Measurements from ENCODE around the gene CACTIN.
"Not testable (repeated sequence)": the region's sequence is repeated elsewhere in the genome, so short reads cannot be mapped to it uniquely, and the experiment has no call there.

Gene CACTIN

DNA sequence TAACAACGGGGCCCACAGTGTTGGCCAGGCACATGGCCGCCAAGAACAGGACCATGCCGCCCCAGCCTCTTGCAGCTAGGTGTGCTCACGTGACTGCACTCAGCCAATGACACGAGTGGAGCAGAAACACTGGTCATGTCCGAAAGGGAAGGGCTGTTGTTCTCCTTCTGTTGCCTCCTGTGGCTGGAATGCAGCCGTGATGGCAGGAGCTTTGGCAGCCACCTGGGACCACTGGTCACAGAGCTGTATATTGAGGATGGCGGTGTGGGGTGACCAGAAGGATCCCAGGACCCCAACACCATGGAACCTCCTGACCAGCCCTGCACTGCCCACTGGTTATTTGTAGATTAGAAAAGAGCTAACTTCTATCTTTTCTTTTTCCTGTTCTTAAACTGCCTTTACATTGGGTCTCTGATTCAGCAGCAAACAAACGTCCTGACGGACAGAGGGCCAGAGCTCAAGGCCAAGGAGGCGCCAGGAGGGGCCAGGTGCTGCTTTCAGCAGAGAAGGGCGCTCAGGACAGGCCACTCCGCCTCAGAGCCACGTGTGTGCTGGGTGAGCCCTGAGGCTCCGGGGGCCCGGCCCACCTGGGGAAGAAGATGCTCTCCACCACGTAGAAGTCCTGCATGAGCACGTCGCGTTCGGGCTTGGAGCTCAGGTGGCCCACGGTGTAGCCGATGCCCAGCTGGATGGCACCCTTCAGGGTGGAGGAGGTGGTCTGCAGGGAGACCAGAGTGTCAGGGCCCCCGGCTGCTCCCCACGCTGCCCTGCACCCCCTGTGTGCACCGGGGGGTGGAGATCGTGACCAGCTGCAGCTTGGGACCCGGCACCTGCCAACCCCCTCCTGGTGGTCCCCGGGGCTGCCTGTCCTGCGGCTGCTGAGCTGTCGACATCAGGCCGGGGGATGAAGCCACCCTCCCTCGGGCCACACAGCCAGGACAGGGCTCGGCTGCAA, 35.0 kb upstream of the CACTIN start:
- ATAC-seq = no peak

DNA sequence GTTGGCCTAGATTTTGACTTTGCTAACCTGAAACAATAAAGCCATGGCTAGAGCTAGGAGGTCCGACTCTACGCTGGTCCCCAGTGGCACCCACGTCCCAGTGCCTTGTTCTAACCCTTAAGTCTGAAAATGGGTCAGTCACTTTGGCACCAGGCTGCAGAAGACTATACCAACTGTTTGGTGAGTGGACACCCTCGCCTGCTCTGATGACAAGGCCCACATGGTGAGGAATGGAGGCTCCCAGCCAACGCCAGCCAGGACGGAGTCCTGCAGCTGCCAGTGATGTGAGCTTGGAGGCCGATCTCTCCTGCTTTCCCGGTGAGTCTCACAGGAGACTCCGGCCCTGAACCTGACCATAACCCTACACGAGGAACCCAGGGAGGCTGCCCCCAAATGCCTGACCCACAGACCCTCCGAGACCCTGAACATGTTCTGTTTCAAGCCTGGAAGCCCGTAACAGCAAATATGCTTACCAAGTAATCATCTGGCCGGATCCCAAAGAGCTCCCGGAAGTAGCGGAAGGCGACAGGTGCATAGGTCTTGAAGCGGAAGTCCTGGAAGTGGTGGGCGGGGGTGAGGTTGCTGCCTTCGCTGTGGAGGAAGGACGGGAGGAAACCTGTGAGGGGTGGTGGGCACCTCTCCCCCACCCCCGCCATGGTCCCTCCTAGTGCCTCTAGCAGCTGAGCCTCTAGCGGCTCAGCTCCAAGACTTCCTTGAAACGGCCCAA, 34.1 kb upstream of the CACTIN start:
- ATAC-seq = no peak

DNA sequence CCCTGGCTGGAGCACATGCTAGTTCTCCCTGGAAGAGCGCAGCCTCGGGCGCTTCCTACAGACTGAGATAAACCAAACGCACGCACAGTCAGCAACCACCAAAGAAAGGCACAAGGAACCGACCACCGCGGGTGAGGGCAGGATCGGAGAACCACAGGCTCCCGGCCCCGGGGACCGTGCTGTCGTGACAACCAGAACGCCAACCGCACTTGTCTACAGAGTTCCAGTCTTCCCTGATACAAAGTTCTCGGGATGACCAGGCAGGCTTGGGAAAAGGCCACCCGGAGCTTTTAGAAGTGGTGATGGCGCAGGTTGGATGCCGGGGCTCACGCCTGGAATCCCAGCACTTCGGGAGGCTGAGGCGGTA, 33.1 kb upstream of the CACTIN start:
- no peak for ATAC-seq

DNA sequence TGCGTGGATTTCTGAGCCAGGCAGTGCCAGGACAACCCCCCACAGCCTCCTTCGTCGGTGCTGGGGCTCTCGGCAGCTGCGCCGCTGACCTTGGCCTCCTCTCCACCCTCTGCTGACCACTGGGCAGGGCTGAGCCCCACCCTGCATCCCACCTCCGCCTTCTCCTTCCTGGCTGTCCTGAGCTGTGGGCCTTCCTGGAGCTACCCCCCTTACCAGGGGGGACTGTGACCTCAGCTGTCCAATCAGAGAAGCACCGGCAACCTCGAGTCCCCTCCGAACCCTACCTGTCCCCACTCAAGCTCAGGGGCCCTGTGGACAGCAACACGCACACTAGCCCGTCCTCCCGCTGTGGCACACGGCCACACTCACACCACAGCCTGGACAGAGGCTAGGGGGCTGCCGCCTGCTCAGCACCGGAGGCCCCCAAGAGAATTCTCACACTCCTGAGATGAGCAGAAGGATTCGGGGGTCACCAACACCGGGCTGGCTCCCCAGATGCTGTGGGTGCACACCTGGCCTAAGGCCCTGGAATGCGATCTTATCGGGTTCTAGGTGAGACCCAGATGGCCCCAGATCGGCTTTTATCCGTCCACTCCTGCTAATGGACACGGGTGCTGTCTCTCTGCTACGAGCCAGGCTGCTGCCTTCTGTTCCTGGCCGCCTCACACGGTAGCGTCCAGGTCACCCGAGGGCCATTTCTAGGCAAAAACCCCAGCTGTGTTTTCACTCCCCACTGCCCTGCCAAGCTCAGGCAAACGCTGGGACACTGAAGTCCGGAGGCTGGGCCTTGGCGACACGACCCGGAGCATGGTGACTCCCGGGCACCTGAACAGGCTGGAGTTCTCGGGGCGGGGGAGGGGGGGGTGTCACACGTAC, 32.5 kb upstream of the CACTIN start:
- ATAC-seq = no peak

DNA sequence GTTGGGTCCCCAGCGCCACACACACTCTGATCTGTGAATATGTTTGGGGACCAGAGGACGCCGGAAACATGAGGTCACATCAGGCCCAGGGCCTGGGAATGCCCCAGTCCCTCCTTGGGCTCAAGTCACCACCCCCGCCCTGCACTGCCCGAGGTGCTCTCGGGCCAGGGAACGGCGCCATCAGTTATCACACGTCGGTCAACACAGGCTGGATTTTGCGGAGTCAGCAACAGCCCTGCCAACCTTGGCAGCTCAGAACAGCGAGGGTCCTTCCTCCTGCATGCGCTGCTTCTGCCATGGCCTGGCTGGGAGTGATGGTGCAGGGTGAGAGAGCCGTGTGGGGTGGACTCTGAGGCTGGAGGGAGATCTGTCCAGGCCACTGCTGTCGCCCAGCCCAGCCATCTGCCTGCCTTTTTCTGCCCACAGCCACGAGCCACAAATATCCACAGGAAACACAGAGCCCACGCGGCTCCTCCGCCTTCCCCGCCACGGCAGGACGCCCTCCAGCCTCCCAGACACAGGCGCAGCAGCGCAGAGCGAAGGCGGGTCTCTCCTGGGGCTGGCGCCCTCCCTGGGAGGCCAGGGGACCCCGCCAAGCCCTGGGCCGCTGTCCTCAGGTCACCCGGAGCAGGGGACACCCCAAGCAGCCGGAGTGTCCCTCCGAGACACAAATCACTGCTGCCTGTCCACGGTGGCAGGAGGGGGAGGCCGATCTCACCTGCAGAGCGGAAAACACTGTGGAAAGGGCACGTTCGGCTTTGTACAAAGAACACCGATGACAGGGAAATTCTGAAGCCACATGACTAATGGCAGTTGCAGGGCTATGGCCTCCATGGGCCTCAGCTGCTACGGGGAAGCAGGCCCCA, 31.6 kb upstream of the CACTIN start:
- ATAC-seq = no peak

DNA sequence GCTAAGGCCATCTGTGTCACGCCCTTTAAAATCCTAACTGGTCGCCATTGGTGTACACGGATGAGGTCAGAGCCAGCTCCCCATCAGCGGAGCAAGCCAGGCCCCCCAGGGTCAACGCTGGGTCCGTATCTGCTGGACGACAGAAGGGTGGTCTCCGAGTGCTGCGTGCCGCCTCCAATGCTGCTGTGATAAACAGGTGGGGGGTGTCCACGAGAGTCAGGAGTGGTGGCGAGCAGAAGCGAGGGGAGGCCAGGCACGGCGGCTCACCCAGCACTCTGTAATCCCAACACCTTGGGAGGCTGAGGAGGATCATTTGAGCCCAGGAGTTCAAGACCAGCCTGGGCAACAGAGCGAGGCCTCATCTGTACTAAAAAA, 30.8 kb upstream of the CACTIN start:
- ATAC-seq = no peak

DNA sequence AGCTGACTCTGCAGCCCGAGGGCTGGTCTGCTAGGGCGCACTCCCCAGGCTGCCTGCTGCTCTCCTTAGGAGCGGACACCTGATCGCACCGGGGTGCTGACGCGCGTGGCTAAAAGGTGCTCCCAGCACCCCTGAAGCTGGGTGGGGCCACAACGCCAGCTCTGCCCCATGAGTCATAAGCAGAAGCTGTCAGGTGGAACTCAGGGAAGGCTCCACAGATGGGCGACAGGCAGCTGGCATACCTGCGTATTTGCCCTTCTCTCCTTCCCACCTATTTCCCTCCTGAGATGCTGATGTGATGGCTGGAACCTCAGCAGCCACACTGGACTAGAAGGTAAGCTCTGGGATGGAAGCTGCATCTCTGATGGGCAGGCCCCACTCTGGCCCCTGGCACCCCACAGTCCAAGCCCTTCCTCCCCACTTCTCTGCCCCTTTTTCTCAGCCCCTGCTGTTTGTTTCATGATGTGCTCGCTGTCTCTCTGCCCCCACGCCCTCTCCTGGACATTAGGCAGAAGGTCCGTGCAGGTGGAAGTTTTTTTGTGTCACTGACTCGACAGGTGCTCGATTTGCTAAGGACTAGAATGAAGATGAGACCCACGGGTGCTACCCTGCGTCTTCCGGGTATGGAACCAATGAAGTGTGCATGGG, 30.3 kb upstream of the CACTIN start:
- ATAC-seq = no peak

DNA sequence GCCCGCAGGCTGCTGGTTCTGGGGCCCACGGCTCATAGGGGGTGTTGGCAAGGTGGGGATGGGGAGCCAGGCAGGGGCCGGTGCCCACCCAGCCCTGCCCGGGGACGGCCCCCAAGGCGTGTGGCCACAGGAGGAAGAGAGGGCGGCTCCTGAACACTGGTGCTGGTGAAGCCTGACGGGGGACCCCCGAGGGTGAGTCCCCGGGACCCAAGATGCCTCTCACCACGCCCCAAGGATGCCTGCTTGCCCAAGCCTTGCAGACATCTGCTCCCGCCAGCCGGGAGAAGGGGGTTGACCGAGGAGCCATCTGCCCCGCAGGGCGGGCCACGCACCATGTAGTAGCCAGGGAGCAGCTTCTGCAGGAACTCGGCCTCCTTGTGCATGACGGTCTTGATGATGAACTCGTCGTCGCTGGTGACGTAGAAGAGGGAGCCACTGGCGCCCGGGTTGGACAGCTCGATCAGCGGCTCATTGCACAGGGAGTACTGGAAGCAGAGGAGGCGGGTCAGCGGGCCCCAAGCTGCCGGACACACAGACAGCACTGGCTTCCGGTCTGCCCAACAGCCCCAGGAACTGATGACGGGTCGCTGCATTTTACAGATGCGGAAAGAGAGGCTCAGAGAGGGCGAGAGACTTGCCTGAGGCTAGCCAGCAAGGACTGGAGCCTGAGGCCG, 29.6 kb upstream of the CACTIN start:
- no peak for ATAC-seq

DNA sequence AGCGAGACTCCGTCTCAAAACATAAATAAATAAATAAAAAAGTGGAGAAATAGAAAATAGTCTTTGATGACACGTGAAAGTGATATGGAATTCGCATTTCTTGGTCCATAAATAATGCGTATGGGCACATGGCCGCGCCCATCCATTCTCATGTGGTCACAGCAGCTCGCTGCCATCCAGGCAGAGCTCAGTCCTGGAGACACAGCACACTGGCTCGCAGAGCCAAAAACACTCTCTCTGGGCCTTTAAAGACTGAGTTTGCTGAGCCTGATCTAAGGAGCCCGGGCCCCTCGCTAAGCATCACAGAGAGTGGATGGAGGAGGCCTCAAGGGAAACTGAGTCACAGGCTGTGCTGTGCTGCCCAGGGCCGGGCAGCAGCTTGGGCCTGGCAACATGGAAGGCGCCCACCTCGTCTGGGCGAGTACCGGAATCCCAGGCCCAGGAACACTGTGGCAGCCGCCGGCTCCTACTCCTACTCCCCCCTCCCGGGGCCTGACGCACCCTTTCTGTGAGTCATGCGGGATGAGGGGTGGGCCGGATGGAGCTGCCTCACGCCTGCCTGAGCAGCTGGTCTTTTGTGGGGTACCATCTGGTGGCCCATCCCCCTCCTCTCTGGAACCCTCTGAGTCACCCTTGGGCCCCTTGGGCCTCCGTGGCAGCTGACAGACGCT, 28.9 kb upstream of the CACTIN start:
- ATAC-seq = no peak

DNA sequence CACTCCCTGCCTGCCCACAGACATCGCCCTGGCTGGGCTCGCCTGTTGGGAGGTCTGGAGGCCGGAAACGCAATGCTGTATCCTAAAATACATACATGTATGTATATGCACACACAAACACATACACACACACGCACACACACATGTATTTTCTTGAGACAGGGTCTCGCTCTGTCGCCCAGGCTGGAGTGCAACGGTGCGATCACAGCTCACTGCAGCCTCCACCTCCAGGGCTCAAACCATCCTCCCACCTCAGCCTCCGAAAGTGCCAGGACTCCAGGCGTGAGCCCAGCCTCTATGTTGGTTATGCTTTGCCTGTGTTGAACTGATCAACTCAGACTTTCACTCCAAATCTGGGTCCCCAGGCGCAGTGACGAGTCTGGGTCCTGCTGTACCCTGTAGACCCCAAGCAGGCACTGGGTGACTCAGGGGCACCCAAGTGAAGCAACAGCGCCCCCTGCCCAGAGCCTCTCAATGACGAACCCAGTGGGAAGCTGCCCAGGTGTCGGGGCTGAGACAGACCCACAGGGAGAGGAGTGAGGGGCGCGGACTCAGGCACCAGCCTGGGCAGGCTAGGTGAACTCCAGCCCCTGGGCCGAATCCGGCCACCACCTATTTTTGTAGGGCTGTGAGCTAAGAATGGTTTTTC, 27.4 kb upstream of the CACTIN start:
- no peak for ATAC-seq

DNA sequence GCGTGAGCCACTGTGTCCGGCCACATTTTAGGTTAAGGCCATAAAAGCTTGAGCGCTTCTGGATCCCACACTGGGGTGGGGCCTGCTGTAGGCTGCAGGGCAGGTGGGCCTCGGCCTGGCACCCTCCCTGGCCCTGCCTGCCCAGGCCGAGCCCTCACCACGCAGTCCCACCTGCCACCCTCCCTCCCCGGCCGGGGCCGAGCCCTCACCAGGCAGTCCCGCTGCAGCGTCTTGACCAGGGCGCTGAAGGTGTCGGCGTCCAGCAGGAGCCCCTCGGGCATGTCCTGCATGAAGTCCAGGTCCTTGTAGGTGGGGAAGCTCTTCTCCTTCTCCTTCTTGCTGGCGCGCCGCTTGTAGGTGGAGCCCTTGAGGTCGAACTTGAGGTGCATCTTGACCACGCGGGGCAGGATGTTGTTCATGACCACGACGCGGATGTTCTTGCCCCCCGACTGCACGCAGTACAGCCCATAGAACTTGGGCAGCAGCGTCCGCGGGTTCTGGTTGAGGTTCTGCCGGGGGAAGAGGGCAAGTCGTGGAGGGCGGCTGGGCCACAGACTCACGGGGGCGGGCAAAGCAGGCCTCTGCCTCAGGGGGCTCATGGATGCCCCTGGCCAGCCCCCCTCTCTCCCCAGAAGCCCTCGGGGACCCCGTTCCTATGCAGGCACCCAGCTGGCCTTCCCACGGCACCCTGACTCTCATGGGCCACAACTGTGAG, 26.6 kb upstream of the CACTIN start:
- no peak for ATAC-seq

DNA sequence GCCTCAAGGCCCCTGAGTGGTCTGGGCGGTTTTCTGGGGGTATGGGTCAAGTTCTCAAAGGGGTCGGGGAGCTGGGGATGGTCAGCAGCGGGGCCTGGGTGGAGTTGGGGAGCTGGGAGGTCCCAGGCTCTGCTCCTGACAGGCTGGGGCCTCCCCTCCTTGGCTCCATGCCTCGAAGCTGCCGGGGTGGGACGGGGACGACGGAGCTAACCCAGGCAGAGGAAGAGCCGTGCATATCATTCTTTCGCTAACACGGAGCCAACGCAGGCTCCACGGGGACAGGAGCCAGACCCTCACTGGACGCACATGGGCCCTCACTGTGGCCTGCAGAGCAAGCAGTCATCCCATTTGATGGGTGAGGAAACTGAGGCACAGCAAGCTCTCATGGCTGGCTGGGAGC, 25.8 kb upstream of the CACTIN start:
- no peak for ATAC-seq

DNA sequence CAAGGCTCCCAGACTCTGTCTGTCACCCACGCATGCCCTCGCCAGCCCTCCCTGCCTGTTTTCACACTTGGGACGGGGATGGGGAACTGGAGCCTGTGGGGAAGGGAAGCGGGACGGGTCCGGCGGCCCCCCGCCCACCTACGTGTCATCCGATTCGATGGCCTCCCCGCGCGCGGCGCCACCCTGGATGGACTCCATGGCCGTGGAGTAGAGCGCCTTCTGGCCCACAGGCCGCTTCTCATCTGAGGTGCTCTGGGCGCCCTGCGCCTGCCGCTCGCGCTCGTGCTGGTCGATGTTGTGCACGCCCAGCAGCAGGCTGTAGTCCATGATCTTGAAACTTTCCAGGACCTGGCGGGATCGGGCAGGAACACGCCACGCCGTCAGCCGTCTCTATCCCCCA, 25.1 kb upstream of the CACTIN start:
- ATAC-seq = no peak

DNA sequence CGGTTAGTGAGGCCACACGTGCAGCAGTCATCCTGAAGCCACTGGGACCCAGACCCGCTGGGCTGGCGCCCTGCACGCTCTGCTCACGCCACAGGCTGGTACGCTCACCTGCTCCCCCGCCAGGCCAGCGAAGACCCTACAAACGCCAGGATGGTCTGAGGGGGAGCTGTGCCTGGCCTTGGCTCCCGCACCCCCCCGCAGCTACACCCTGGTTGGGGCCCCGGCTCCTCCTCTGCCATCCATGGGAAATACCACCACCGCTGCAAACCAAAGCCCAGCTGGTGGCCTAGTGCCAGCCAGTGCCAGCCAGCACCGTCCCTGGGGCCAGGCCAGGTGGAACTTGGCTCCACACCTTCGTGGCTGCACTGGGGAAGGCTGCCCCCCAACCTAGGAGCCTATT, 23.3 kb upstream of the CACTIN start:
- ATAC-seq = no peak

DNA sequence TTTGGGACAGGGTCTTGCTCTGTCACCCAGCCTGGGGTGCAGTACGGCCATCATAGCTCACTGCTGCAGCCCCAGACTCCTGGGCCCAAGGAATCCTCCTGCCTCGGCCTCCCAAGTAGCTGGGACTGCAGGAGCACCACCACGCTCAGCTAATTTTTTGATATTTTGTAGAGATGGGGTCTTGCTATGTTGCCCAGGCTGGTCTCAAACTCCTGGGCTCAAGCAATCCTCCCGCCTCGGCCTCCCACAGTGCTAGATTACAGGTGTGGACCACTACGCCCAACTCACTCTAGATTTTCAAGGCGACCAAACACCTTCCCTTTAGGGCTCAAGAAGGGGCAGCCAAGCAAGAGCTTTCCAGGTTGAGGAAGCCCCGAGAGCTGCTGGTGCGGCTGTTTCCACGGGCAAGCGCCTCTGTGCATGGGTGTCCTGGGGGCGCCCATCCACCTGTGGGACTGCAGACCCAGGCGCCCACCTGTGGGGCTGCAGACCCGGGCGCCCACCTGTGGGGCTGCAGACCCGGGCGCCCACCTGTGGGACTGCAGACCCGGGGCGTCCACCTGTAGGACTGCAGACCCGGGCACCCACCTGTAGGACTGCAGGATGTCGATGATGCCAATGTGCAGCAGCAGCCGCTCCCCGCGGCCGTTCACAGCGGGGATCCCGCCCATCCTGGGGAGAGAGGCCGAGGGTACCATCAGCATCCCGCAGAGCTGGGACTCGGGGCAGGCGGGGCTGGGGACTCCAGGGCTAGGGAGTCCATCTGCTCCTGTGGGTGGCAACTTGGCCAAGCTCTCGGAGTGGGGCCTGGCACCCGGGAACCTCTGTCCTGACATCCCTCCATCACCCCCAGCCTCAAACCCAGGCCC, 21.7 kb upstream of the CACTIN start:
- no peak for ATAC-seq

DNA sequence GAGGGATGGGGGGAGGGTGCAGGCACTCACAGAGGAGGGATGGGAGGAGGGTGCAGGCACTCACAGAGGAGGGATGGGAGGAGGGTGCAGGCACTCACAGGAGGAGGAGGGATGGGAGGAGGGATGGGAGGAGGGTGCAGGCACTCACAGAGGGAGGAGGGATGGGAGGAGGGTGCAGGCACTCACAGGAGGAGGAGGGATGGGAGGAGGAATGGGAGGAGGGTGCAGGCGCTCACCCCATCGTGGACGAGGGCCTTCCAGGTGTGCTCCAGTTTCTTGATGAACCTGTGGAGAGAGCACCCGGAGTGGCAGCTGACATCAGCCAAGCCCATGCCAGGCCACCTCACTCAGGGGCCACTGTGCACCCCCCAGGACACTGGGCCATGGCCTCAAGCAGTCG, 20.5 kb upstream of the CACTIN start:
- not testable (repeated sequence) for ATAC-seq

DNA sequence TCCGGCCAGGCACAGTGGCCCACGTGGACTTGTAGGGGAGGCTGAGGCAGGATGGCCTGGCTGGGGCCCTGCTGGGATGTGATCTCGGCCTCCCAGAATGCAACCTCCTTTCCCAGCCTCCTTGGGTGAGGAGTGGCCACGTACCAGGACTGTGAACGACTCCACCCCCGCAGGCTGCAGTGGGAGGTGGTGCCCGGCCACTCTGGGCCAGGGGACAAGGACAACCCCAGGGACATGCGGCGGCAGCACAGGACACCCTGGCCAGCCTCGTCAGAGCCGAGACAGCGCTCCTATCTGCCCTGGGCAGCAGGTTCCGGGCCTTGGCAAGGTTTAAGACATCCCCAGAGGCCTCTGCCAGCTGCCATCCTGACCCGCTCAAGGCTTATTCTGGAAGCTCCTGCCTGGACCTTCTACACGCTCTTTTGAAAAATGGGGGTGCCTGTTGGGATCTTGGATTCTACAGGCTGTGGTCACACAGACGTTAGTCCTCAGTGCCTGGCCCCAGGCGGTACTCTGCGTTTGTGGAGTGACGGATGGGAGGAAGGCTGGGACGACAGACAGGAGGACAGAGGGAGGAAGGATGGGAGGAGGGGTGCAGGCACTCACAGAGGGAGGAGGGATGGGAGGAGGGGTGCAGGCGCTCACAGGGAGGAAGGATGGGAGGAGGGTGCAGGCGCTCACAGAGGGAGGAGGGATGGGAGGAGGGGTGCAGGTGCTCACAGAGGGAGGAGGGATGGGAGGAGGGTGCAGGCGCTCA, 19.9 kb upstream of the CACTIN start:
- ATAC-seq = no peak
